Pancreas (tissue), 10 donors: ENCODE measurements around the gene CSF3. TPM values are rescaled to one million over a fixed set of nuclear protein-coding genes. Genes with fewer than 3 reads are reported as not detected.

Source experiments
- ATAC-seq, 4 donors: fragments of 200-7000 bp; cut with Tn5 transposase; one replicate each; pipeline versions ENCODE4 v1.8.0 to v1.9.1; 2020; ENCODE audit warnings: mild to moderate bottlenecking in 4 of 4, moderate library complexity in 4 of 4
- DNase-seq, 6 donors: peaks; one replicate each; pipeline ENCODE4 v3.0.0-alpha.2; 2020
- FAIRE-seq: peaks from 2 replicates; lab custom pipeline; 2012; peaks lifted over from hg19 to GRCh38; lab: Jason Lieb, UNC
- H3K27ac ChIP-seq, 4 donors: fragments of 200-600 bp; sonication (generic); 1 replicate in 3 of 4; 2 replicates in 1 of 4; pipeline versions ENCODE4 v1.5.0 to v1.8.0; 2020
- H3K27me3 ChIP-seq, 4 donors: fragments of 200-600 bp; one replicate each; pipeline ENCODE4 v1.8.0; 2021
- H3K36me3 ChIP-seq, 3 donors: fragments of 200-600 bp; sonication (generic) in 1 of 3; one replicate each; pipeline versions ENCODE4 v1.5.0 to v1.8.0; 2020 to 2021
- H3K4me1 ChIP-seq, 3 donors: fragments of 200-600 bp; one replicate each; pipeline ENCODE4 v1.8.0; 2021
- H3K4me3 ChIP-seq, 4 donors: fragments of 200-600 bp; sonication (generic) in 2 of 4; one replicate each; pipeline versions ENCODE4 v1.5.0 to v1.8.0; 2020 to 2021
- H3K9me3 ChIP-seq, 4 donors: fragments of 200-600 bp; one replicate each; pipeline ENCODE4 v1.8.0; 2021
- whole genome bisulfite sequencing, 2 donors: extraction: QIAGEN DNeasy Blood & Tissue Kit; methylation state at CpG; one replicate each; pipeline ENCODE4 v1.1.7; 2013; 5-methylcytosine and 5-hydroxymethylcytosine counted together
- intact Hi-C, 3 donors: fragments of 100-400 bp; cut with DNase I; formaldehyde crosslinking; loops; one replicate each; pipeline versions ENCODE4 v1.11.1 to v1.14.2; 2022
- microRNA-seq, 2 donors: library from miRNA; unstranded; fragments of <30 nt; microRNA quantifications; one replicate each; pipeline versions ENCODE4 to v1.1.0, GENCODE V29; 2019 to 2020
- polyA plus RNA-seq, 2 donors: library from polyadenylated mRNA; stranded (reverse); fragments of 200-250 nt; gene quantifications; one replicate each; pipeline ENCODE4 v1.2.3, GENCODE V29; 2013
- total RNA-seq, 6 donors: library from RNA; stranded (reverse); fragmentation: NEBNext Ultra II Directional in 4 of 6; extraction: Animal tissue kit (Norgen Biotek cat#: 25700) in 4 of 6; gene quantifications; one replicate each; pipeline versions ENCODE4 v1.2.1 to v1.2.4, GENCODE V29; 2021 to 2023
- TF ChIP-seq, protein P1 (sequence below), 4 donors: fragments of 200-600 bp; sonication (generic) in 3 of 4; IDR thresholded peaks; one replicate each; pipeline versions ENCODE4 v1.5.0 to v1.8.0; 2021; ENCODE audit warnings: antibody characterized with exemption in 4 of 4
- donor health status: healthy with polysubstance abuse.
- donor health status: DM: no; HTN: no; CAD: no; lungs with moderate emphysema.
- donor health status: DM: no; HTN: no; CAD: no.
- donor health status: control.
- donor health status: control.
- donor health status: Bipolar disorder and iron deficiency.
- donor health status: DM: yes; HTN: yes; CAD: no.
- donor health status: DM: no; HTN: no; CAD: no.
- donor health status: DM: no; HTN: no; CAD: no.
- donor health status: DM: yes; HTN: yes; CAD: no.

CSF3 gene
- total and polyA plus RNA-seq, 8 donors = 0.16 to 3.5 (median 0.23) TPM; not detected in 4

DNA sequence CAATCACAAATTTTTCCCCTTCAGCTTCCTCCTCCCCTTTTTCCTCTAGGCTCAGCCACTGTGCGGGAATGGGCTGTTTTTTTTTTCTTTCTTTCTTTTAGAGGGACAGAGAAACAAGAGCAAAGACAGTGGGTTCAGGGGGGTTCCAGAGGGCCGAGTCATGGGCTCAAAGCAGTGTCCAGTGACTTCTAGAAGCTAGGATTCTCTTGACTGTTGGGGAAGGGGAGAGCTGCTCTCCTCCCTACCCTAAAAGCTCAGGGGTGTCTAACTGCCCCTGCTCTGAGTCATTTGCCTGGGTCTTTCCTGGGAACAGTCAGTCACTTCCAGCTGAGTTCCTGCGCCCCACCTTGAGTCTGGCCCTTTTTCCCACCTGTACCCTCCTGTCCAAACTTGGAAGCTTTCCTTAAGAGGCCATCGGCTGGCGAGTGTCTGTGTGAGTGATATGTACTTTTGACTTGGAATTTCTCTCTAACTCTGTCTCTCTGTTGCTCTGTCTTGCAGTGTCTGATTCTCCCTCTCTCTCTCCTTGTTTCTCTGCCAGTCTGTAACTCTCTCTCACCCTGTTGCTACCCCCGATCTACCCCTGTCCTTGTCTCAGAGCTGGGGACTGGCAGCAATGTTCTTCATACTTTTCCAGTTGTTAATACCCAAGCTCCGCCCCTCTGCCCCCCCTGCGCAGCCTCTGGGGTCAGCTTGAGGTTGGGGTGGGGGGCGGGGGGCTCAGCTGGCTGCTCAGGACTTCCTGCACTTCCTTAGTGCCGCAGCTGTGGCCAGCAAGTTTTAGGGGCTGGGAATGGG, 49.9 kb downstream of the CSF3 start:
- DNase-seq (peak in 3 of 6 donors; percentile 17 to 29 (median 23)), ATAC-seq (peak in 1 of 4 donors; percentile 2), FAIRE-seq (no peak)
- peak overlapping the region in 1 of 4 donors; percentile 98 for H3K4me3 ChIP-seq
- 9 to 17% methylated on average over 9 to 10 of the region's 10 CpGs for WGBS, 2 donors
- no peaks in the 10 kb centered on the region for H3K36me3 ChIP-seq
- H3K27ac ChIP-seq = peak overlapping the region; percentile 31 to 88 (median 59)
- TF ChIP-seq, protein P1, sequence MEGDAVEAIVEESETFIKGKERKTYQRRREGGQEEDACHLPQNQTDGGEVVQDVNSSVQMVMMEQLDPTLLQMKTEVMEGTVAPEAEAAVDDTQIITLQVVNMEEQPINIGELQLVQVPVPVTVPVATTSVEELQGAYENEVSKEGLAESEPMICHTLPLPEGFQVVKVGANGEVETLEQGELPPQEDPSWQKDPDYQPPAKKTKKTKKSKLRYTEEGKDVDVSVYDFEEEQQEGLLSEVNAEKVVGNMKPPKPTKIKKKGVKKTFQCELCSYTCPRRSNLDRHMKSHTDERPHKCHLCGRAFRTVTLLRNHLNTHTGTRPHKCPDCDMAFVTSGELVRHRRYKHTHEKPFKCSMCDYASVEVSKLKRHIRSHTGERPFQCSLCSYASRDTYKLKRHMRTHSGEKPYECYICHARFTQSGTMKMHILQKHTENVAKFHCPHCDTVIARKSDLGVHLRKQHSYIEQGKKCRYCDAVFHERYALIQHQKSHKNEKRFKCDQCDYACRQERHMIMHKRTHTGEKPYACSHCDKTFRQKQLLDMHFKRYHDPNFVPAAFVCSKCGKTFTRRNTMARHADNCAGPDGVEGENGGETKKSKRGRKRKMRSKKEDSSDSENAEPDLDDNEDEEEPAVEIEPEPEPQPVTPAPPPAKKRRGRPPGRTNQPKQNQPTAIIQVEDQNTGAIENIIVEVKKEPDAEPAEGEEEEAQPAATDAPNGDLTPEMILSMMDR (IDR thresholded peaks at IDR 0.05) = no peak
- no peaks in the 10 kb centered on the region for H3K9me3 ChIP-seq
- peaks cover 17 to 43% (median 40%) of the 10 kb centered on the region in 3 donors for H3K4me1 ChIP-seq
- H3K27me3 ChIP-seq = no peaks in the 10 kb centered on the region
- intact Hi-C loops = loop anchor here in 1 of 3 donors (10.0 kb wide), 1 partner anchor 60 kb away; the partner anchor contains the start of gene MSL1

DNA sequence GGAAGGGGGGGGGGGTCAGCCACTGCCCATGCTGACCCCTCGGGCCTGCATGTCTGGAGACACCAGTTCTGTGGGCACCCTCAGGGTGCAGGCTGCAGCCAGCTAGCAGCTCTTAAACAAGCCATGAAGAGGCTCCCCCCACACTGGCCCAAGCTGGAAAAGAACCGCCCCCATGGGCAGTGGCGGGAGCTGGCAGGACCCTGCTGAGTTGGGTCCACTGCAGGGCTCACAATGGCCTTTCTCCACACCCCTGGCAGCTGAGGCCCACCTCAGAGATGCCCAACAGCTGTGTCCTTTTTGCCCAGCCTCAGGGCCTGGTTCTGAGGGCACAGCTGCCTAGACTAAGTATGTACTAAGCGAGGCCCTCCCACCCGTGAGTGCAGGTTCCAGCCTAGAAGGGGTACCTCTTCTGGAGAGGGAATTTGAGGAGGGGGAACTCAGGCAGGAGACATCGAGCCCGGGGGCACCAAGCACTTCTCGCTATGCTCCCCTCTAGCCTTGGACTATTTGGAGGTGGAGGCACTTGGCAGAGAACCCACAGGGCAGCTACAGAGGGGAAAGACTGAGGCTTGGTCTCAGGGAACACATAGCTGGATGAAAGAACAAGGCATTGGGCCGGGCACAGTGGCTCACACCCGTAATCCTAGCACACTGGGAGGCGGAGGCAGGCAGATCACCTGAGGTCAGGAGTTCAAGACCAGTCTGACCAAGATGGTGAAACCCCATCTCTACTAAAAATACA, 50.7 kb downstream of the CSF3 start:
- TF ChIP-seq, protein P1 (IDR thresholded peaks at IDR 0.05) = no peak
- Histone ChIP-seq H3K9me3 (no peaks in the 10 kb centered on the region), H3K27me3 (no peaks in the 10 kb centered on the region), H3K27ac (peak overlapping the region; percentile 31 to 88 (median 59)), H3K4me1 (peaks cover 25 to 51% (median 46%) of the 10 kb centered on the region in 3 donors), H3K36me3 (no peaks in the 10 kb centered on the region), H3K4me3 (no peak overlapping the region)
- intact Hi-C loops = loop anchor here in 1 of 3 donors (10.0 kb wide), 1 partner anchor 59 kb away; the partner anchor contains the start of gene MSL1
- DNase-seq (peak in 3 of 6 donors; percentile 15 to 58 (median 27)), FAIRE-seq (no peak), ATAC-seq (no peak)
- 74 to 82% methylated on average over 11 of the region's 11 CpGs for WGBS, 2 donors

Small RNA genes within 50 kb of the gene (microRNA-seq; reads per million reads assigned to microRNA genes)
- gene MIR6884 = 0 reads per million in 2 donors

Other genes with a start within 250 kb of the CSF3 start
- 1 to 10 TPM in 2 of 6 donors, under 1 TPM in 4; 0.32 to 1.2 (median 0.84) TPM for gene IKZF3, start 151.1 kb upstream of the CSF3 start, total RNA-seq
- gene IKZF3, start 151.1 kb upstream of the CSF3 start, polyA plus RNA-seq = under 1 TPM; 0.12 to 0.15 TPM
- not detected for gene ZPBP2, start 147.2 kb upstream of the CSF3 start, total RNA-seq
- not detected for gene ZPBP2, start 147.2 kb upstream of the CSF3 start, polyA plus RNA-seq
- 1 to 10 TPM; 2.5 to 9.9 (median 6.6) TPM for gene GSDMB, start 96.8 kb upstream of the CSF3 start, total RNA-seq
- 10 to 100 TPM; 16.9 to 23.6 TPM for gene GSDMB, start 96.8 kb upstream of the CSF3 start, polyA plus RNA-seq
- gene ORMDL3, start 87.8 kb upstream of the CSF3 start, total RNA-seq = 10 to 100 TPM; 45.0 to 78.1 (median 61.6) TPM
- 10 to 100 TPM; 36.4 to 44.0 TPM for gene ORMDL3, start 87.8 kb upstream of the CSF3 start, polyA plus RNA-seq
- gene LRRC3C, start 87.7 kb upstream of the CSF3 start, total RNA-seq = not detected
- gene LRRC3C, start 87.7 kb upstream of the CSF3 start, polyA plus RNA-seq = not detected
- under 1 TPM in 2 of 6 donors, not detected in 4; 0.09 to 0.73 TPM for gene GSDMA, start 52.4 kb upstream of the CSF3 start, total RNA-seq
- gene GSDMA, start 52.4 kb upstream of the CSF3 start, polyA plus RNA-seq = not detected
- 10 to 100 TPM; 34.2 to 43.5 (median 39.5) TPM for gene PSMD3, start 34.6 kb upstream of the CSF3 start, total RNA-seq
- gene PSMD3, start 34.6 kb upstream of the CSF3 start, polyA plus RNA-seq = 10 to 100 TPM; 32.0 to 41.7 TPM
- 10 to 100 TPM; 22.1 to 43.7 (median 29.1) TPM for gene MED24, start 39.0 kb downstream of the CSF3 start, total RNA-seq
- gene MED24, start 39.0 kb downstream of the CSF3 start, polyA plus RNA-seq = 10 to 100 TPM; 58.5 to 60.1 TPM
- 10 to 100 TPM; 13.8 to 28.1 (median 20.6) TPM for gene THRA, start 47.5 kb downstream of the CSF3 start, total RNA-seq
- 10 to 100 TPM; 22.4 to 35.7 TPM for gene THRA, start 47.5 kb downstream of the CSF3 start, polyA plus RNA-seq
- 10 to 100 TPM in 4 of 6 donors, 1 to 10 TPM in 2; 4.8 to 16.6 (median 11.2) TPM for gene NR1D1, start 85.1 kb downstream of the CSF3 start, total RNA-seq
- gene NR1D1, start 85.1 kb downstream of the CSF3 start, polyA plus RNA-seq = 10 to 100 TPM; 11.0 to 17.5 TPM
- 10 to 100 TPM; 21.0 to 44.6 (median 29.2) TPM for gene MSL1, start 106.5 kb downstream of the CSF3 start, total RNA-seq
- 100 to 1,000 TPM in 1 of 2 donors, 10 to 100 TPM in 1; 71.0 to 105 TPM for gene MSL1, start 106.5 kb downstream of the CSF3 start, polyA plus RNA-seq
- 10 to 100 TPM; 31.3 to 46.2 (median 40.8) TPM for gene CASC3, start 125.1 kb downstream of the CSF3 start, total RNA-seq
- 10 to 100 TPM; 35.2 to 42.3 TPM for gene CASC3, start 125.1 kb downstream of the CSF3 start, polyA plus RNA-seq
- gene RAPGEFL1, start 162.0 kb downstream of the CSF3 start, total RNA-seq = 1 to 10 TPM; 2.6 to 4.9 (median 4.2) TPM
- gene RAPGEFL1, start 162.0 kb downstream of the CSF3 start, polyA plus RNA-seq = 10 to 100 TPM in 1 of 2 donors, 1 to 10 TPM in 1; 8.0 to 10.6 TPM
- gene WIPF2, start 203.9 kb downstream of the CSF3 start, total RNA-seq = 10 to 100 TPM; 11.8 to 21.7 (median 14.6) TPM
- 1 to 10 TPM; 6.3 to 9.5 TPM for gene WIPF2, start 203.9 kb downstream of the CSF3 start, polyA plus RNA-seq